Lower leg skin (tissue), 3 donors: Measurements from ENCODE around the gene MAP3K14.

ENCODE experiments used
- POLR2A ChIP-seq, 2 donors: fragments of 450-650 bp; IDR thresholded peaks; one replicate each; pipeline ENCODE4 v1.6.1; 2016 to 2017; ENCODE audit warnings: antibody characterized with exemption in 2 of 2, mild to moderate bottlenecking in 1 of 2, moderate library complexity in 1 of 2
- TF ChIP-seq, protein P1 (sequence below), 3 donors: fragments of 450-650 bp; IDR thresholded peaks; one replicate each; pipeline ENCODE4 v1.5.1; 2016; ENCODE audit warnings: antibody characterized with exemption in 3 of 3, mild to moderate bottlenecking in 3 of 3, moderate library complexity in 2 of 3

DNA sequence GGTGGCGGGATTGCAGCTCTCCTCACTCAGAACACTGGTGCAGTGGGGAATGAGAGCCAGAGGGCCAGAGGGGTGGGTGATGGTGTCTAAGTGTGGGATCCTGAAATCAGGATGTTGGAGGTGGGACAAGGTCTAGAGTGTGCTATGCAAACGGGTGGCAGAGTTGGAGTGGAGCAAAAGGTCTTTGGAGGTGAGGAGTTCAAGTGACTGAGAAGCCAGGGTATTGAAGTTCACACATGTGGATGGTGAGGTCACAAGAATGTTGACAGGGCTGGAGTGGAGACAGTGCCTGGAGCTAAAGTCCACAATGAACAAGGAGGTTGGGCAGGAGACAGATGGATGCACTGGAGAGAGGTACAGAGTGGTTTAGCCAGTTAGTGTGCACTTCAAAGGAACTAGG lies 38.3 kb upstream of the MAP3K14 start:
- no peak for TF ChIP-seq POLR2A (IDR thresholded peaks at IDR 0.05)
- TF ChIP-seq, protein P1, sequence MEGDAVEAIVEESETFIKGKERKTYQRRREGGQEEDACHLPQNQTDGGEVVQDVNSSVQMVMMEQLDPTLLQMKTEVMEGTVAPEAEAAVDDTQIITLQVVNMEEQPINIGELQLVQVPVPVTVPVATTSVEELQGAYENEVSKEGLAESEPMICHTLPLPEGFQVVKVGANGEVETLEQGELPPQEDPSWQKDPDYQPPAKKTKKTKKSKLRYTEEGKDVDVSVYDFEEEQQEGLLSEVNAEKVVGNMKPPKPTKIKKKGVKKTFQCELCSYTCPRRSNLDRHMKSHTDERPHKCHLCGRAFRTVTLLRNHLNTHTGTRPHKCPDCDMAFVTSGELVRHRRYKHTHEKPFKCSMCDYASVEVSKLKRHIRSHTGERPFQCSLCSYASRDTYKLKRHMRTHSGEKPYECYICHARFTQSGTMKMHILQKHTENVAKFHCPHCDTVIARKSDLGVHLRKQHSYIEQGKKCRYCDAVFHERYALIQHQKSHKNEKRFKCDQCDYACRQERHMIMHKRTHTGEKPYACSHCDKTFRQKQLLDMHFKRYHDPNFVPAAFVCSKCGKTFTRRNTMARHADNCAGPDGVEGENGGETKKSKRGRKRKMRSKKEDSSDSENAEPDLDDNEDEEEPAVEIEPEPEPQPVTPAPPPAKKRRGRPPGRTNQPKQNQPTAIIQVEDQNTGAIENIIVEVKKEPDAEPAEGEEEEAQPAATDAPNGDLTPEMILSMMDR (IDR thresholded peaks at IDR 0.05) = no peak
